K562 (cell line): ENCODE measurements around the gene AIFM3. TPM values are rescaled to one million over a fixed set of nuclear protein-coding genes. Genes with fewer than 3 reads are reported as not detected.
A peak's percentile ranks its signal among the peaks of the same experiment; 100 is the strongest.

ENCODE experiments used
- BRF1 ChIP-seq: IDR thresholded peaks from 3 replicates; pipeline ENCODE4 v1.6.1; 2011; ENCODE audit warnings: borderline replicate concordance, mild to moderate bottlenecking; ENCODE audit not compliant: insufficient read length; ENCODE audit errors: extremely low read depth
- CC2D1A ChIP-seq: fragments of 450-650 bp; IDR thresholded peaks from 2 replicates; pipeline ENCODE4 v1.6.1; 2017; ENCODE audit warnings: mild to moderate bottlenecking
- CHD2 ChIP-seq: IDR thresholded peaks from 2 replicates; pipeline ENCODE4 v1.6.1; 2011; ENCODE audit warnings: low read depth, low read length
- ELK3 ChIP-seq: fragments of 450-650 bp; formaldehyde crosslinking; IDR thresholded peaks from 2 replicates; pipeline ENCODE4 v1.4.0; 2020; ENCODE audit warnings: mild to moderate bottlenecking
- GATA2 ChIP-seq: sonication (generic); formaldehyde crosslinking; IDR thresholded peaks from 2 replicates; pipeline ENCODE4 v1.4.0; 2020; ENCODE audit warnings: mild to moderate bottlenecking, missing genetic modification reagents
- GTF2E2 ChIP-seq: fragments of 200-800 bp; sonication (Bioruptor generic); IDR thresholded peaks from 2 replicates; pipeline ENCODE4 v1.6.1; 2016; ENCODE audit warnings: missing genetic modification characterization, missing compliant biosample characterization
- HLTF ChIP-seq: fragments of 450-650 bp; IDR thresholded peaks from 2 replicates; pipeline ENCODE4 v1.6.1; 2016
- HMGXB4 ChIP-seq: sonication (generic); formaldehyde crosslinking; IDR thresholded peaks from 2 replicates; pipeline ENCODE4 v1.8.1; 2023; ENCODE audit warnings: mild to moderate bottlenecking, missing genetic modification reagents
- KLF13 ChIP-seq: fragments of 450-650 bp; IDR thresholded peaks from 2 replicates; pipeline ENCODE4 v1.6.1; 2016; ENCODE audit warnings: missing genetic modification characterization, low read depth, mild to moderate bottlenecking, missing compliant biosample characterization, moderate library complexity, borderline replicate concordance
- SNIP1 ChIP-seq: fragments of 450-650 bp; IDR thresholded peaks from 2 replicates; pipeline ENCODE4 v1.7.1; 2017; ENCODE audit warnings: low read depth, mild to moderate bottlenecking
- STAT6 ChIP-seq: sonication (generic); formaldehyde crosslinking; IDR thresholded peaks from 2 replicates; pipeline ENCODE4 v1.8.1; 2023; ENCODE audit warnings: mild to moderate bottlenecking, missing genetic modification reagents
- THRAP3 ChIP-seq: fragments of 450-650 bp; IDR thresholded peaks from 2 replicates; pipeline ENCODE4 v1.6.1; 2016; ENCODE audit warnings: mild to moderate bottlenecking, inconsistent platforms, borderline replicate concordance
- TOE1 ChIP-seq, 2 experiments: fragments of 450-650 bp in 1 of 2; sonication (generic) in 1 of 2; formaldehyde crosslinking in 1 of 2; IDR thresholded peaks; 2 replicates each; pipeline versions ENCODE4 v1.7.1 to v1.8.0; 2016 to 2022; ENCODE audit warnings: borderline replicate concordance in 2 of 2, mild to moderate bottlenecking in 2 of 2, antibody characterized with exemption in 1 of 2, inconsistent platforms in 1 of 2, low read depth in 1 of 2, missing genetic modification reagents in 1 of 2, moderate library complexity in 1 of 2
- YY1 ChIP-seq, 3 experiments: IDR thresholded peaks; 2 replicates each; pipeline ENCODE4 v1.6.1; 2011; ENCODE audit warnings: low read length in 2 of 3, mild to moderate bottlenecking in 2 of 3, moderate library complexity in 2 of 3, borderline replicate concordance in 1 of 3, control low read depth in 1 of 3, low read depth in 1 of 3; ENCODE audit not compliant: insufficient read depth in 3 of 3, insufficient replicate concordance in 2 of 3, control insufficient read depth in 1 of 3, insufficient read length in 1 of 3; ENCODE audit errors: extremely low read depth in 1 of 3
- ZBTB26 ChIP-seq: fragments of 450-650 bp; formaldehyde crosslinking; IDR thresholded peaks from 2 replicates; pipeline ENCODE4 v1.4.0; 2022; ENCODE audit warnings: missing genetic modification characterization
- ZBTB9 ChIP-seq: fragments of 450-650 bp; formaldehyde crosslinking; IDR thresholded peaks from 2 replicates; pipeline ENCODE4 v1.4.0; 2020; ENCODE audit warnings: mild to moderate bottlenecking, moderate library complexity
- ZNF175 ChIP-seq: fragments of 200-800 bp; sonication (Bioruptor generic); IDR thresholded peaks from 2 replicates; pipeline ENCODE4 v1.6.1; 2016; ENCODE audit warnings: low read depth, mild to moderate bottlenecking, missing genetic modification characterization, missing compliant biosample characterization
- ZNF444 ChIP-seq: fragments of 250-450 bp; sonication (Bioruptor Pico); IDR thresholded peaks from 2 replicates; pipeline ENCODE4 v1.4.0; 2020; ENCODE audit warnings: mild to moderate bottlenecking, moderate library complexity
- polyA plus RNA-seq, 8 experiments: library from polyadenylated mRNA; depleted of rRNA in 4 of 8; stranded (reverse) in 5 of 8; unstranded in 3 of 8; fragments of >200 nt; fragmentation: Nextera tagmentation in 2 of 8; fragmentation: Illumina TruSeq in 1 of 8; extraction: Ambion mirVana in 2 of 8; extraction: Trizol in 1 of 8; gene quantifications; 2 replicates each; pipeline versions ENCODE4 v1.2.1 to v1.2.3, GENCODE V29; 2011 to 2014; ENCODE audit warnings: inconsistent platforms in 1 of 8, missing spikeins in 1 of 8
- total RNA-seq, 7 experiments: library from RNA; depleted of rRNA in 6 of 7; stranded (reverse); fragments of >200 nt in 6 of 7; fragmentation: Illumina TruSeq in 2 of 7; extraction: Trizol in 2 of 7; gene quantifications; 2 replicates each; pipeline versions ENCODE4 v1.2.1 to v1.2.3, GENCODE V29; 2011 to 2021; ENCODE audit warnings: low replicate concordance in 1 of 7

Gene AIFM3
- total and polyA plus RNA-seq, 9 of the 15 experiments (the other 6 are each of a cell fraction or from before 2014, with no cell fraction given): 0.03 to 0.20 (median 0.07) TPM; not detected in 1

- TF ChIP-seq HMGXB4 (CRISPR knock-in tag) (peak; percentile 49; the same call in 1 of the 2 replicates), SNIP1 (no peak), STAT6 (CRISPR knock-in tag) (no peak), YY1 (IDR thresholded peaks at IDR 0.05; ENCODE audit: borderline replicate concordance in 1 of 3, control insufficient read depth in 1 of 3, extremely low read depth in 1 of 3, insufficient read depth in 3 of 3, insufficient read length in 1 of 3, insufficient replicate concordance in 2 of 3, low read depth in 1 of 3, low read length in 2 of 3) (no peak), ELK3 (no peak), ZBTB9 (CRISPR knock-in tag) (no peak), HLTF (no peak), TOE1 (IDR thresholded peaks at IDR 0.05; ENCODE audit: borderline replicate concordance) (no peak), TOE1 (CRISPR knock-in tag; IDR thresholded peaks at IDR 0.05; ENCODE audit: borderline replicate concordance, low read depth) (no peak), ZNF175 (CRISPR knock-in tag) (no peak), CC2D1A (no peak), KLF13 (tag) (no peak), ZBTB26 (CRISPR knock-in tag) (0 out of 2 replicates have a peak, but pooled peaks have one; percentile 71), ZNF444 (CRISPR knock-in tag) (no peak), BRF1 (no peak), GATA2 (no peak), THRAP3 (no peak), CHD2 (peak; percentile 10; the same call in 1 of the 2 replicates), GTF2E2 (tag) (no peak)
Measured at GRCh38 chr22:21016644-21017420, 49.8 kb downstream of the AIFM3 start (continued).
